Activated naive CD4-positive, alpha-beta T cell (primary cell): ENCODE data around the gene MCM10.
A peak's percentile ranks its signal among the peaks of the same experiment; 100 is the strongest.
"Not testable (repeated sequence)": the region's sequence is repeated elsewhere in the genome, so short reads cannot be mapped to it uniquely, and the experiment has no call there.

Experiments
- DNase-seq, 4 experiments: peaks; one replicate each; lab custom pipeline; 2025; lab: John Stamatoyannopoulos, UW

The MCM10 gene

DNA sequence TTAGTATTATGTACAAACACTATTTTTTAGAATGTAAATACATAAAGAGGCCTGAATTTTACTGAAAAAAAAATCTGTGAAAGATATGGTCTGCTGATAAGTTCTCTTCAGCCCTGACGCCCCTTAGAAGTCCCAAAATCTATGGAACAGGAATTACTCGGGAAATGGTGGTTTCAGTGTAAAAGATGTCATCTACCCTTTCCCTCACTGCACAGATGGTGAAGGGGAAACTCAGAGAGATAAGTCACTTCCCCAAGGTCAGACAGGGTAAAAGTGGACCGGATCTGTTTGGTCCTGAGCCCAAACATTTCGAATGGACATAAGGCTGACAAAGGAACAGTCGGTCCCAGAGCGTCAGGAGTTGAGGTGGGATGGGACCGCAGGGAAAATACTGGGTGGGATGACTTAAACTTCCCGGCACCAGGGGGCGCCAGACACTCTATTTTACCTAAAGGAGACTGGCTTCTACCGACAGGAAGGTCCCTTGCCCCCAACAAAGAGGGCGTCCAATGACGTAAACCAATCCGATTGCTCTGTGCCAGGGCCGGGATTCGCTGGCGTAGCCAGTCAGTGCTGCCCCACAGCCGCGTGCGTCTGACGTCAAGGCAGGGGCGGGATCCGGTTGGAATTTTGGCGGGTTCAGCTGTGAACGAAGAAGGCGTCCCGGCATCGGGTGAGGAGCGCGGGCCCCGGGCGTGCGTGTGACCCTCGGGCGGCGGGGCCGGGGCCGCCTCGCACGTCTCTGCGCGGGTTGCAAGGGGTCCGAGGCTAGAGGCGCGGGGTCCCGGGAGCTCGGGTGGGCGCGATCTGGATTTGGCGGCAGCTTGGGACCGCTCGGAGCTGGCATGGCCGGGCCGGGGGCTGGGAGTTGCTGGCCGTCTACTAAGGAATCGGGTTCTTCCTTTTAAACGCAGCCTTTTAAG lies at the start of gene MCM10:
Gene MCM10 (plus strand): TSS at position 625 of the 923 bp plus-strand sequence. CDS start 2,645 bp downstream, outside the sequence.
- peak; percentile 92 to 96 (median 93) for DNase-seq

DNA sequence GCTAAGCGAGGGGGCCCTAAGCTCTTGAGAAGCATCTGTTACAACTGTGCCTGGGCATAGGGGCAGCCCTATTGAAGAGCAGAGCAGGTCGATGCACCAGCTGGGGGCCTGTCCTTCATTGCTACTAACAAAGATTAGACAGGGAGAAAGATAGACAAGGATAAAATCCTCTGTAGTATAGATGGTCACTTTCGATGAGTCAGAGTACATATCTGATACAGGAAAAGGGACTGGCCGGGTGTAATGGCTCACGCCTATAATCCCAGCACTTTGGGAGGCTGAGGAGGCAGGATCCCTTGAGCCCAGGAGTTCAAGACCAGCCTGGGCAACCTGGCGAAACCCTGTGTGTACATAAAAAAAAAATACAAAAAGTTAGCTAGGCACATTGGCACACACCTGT lies 47.8 kb upstream of the MCM10 start:
- DNase-seq, result no peak

- DNase-seq, result no peak
Measured at GRCh38 chr10:13115832-13116803, 45.2 kb upstream of the MCM10 start.

GRCh38 chr10:13117841-13118783 lies 43.2 kb upstream of the MCM10 start:
- DNase-seq, result no peak

DNA sequence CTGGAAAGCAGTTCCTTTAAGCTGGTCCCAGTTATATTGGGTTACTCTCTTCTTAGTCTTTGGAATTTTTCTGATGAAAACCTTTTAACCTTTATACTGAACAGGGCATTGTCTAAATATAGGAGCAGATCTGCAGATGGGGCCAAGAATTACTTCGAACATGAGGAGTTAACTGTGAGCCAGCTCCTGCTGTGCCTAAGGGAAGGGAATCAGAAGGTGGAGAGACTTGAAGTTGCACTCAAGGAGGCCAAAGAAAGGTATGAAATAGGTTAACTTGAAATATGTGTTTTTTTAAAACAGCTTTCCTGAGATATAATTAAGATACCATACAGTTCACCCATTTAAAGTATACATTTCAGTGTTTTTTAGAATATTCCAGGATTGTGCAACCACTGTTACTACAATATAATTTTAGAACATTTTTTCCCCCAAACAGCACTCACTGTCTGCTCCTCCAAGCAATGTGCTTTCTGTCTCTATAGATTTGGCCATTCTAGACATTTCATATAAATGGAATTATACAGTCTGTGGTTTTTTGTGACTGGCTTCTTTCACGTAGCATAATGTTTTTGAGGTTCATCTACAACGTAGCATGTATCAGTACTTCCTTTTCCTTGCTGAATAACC lies 42.5 kb upstream of the MCM10 start:
- DNase-seq, result no peak

GRCh38 chr10:13120786-13121499 lies 40.4 kb upstream of the MCM10 start:
- no peak for DNase-seq

GRCh38 chr10:13121500-13121854 lies 39.9 kb upstream of the MCM10 start:
- no peak for DNase-seq

DNA sequence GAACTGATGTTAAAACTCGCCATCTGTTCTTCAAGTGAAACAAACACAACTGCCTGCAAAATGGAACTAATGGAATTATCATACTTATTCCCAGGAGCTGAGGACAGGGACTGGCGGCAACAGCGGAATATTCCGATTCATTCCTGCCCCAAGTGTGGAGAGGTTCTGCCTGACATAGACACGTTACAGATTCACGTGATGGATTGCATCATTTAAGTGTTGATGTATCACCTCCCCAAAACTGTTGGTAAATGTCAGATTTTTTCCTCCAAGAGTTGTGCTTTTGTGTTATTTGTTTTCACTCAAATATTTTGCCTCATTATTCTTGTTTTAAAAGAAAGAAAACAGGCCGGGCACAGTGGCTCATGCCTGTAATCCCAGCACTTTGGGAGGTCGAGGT lies 24.7 kb upstream of the MCM10 start:
- DNase-seq, result no peak

GRCh38 chr10:13139150-13139549 lies 22.2 kb upstream of the MCM10 start:
- DNase-seq, result no peak

- DNase-seq, result no peak
Measured at GRCh38 chr10:13139676-13140075, 21.7 kb upstream of the MCM10 start.

GRCh38 chr10:13140627-13141190 lies 20.6 kb upstream of the MCM10 start:
- DNase-seq, result no peak

GRCh38 chr10:13143766-13144165 lies 17.6 kb upstream of the MCM10 start:
- DNase-seq, result no peak

- DNase-seq, result no peak
Measured at GRCh38 chr10:13144814-13145213, 16.5 kb upstream of the MCM10 start.

DNA sequence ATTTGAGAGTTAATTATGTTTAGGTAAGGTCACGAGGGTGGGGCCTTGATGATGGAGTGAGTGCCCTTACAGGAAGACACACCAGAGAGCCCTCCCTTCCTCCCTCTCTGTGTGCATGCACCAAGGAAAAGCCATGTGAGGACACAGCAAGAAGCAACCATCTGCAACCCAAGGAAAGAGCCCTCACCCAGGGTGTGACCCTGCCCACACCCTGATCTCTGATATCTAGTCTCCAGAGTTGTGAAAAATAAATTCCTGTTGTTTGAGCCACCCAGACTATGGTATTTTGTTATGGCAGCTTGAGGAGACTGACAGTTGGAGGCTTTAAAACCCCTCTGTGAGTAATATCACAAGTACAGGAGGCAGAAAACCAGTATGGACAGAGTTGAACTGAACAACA lies 15.0 kb upstream of the MCM10 start:
- DNase-seq, result no peak

DNA sequence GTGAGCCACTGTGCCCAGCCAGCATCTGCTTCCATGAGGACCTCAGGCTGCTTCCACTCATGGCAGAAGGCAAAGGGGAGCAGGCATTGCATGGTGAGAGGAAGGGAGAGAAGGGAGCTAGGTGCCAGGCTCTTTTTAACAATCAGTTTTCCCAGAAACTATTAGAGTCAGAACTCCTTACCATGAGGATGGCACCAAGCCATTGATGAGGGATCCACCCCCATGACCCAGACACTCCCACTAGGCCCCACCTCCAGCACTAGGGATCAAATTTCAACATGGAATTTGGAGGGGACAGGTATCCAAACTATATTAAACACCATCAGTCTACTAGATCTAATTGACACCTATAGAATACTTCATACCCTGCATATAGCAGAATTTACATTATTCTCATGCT lies 14.2 kb upstream of the MCM10 start:
- no peak for DNase-seq

DNA sequence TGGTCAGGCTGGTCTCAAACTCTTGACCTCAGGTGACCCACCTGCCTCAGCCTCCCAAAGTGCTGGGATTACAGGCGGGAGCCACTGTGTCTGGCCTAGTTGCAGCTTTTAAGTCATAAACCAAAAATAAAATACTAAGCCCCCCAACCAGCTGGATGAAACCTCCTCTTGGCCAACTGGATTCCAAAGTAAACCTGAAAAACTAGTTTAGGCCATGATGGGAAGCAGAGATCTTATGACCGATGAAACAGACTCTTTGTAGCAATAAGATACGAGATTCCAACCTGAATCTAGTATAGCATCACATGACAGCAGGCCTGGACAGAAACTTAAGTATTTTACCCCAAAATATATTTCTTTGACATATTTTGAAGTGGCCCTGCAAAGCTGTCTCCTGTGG lies 9.1 kb upstream of the MCM10 start:
- no peak for DNase-seq

DNA sequence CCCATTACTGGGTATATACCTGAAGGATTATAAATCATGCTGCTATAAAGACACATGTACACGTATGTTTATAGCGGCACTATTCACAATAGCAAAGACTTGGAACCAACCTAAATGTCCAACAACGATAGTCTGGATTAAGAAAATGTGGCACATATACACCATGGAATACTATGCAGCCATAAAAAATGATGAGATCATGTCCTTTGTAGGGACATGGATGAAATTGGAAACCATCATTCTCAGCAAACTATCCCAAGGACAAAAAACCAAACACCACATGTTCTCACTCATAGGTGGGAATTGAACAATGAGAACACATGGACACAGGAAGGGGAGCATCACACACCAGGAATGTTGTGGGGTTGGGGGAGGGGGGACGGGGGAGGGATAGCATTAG lies 5.5 kb upstream of the MCM10 start:
- not testable (repeated sequence) for DNase-seq

DNA sequence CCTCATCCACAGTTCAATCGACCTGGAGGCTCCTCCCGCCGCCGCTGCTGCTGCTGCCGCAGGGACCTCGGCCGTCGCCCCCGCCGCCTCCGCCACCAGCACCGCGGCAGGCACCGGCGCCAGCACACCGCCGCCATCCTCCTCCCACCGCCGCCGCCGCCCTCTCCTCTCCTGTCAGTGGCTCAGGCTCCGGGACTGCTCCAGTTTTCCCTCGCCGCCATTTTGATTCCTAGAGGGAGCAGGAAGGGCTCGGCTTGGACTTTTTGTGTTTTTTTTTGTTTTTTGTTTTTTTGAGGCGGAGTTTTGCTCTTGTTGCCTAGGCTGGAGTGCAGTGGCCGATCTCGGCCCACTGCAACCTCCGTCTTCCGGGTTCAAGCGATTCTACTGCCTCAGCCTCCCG lies 3.0 kb upstream of the MCM10 start:
- peak in 1 of 4 experiments; percentile 14 for DNase-seq

GRCh38 chr10:13161857-13162271 lies 506 bp downstream of the MCM10 start:
- DNase-seq, result no peak

DNA sequence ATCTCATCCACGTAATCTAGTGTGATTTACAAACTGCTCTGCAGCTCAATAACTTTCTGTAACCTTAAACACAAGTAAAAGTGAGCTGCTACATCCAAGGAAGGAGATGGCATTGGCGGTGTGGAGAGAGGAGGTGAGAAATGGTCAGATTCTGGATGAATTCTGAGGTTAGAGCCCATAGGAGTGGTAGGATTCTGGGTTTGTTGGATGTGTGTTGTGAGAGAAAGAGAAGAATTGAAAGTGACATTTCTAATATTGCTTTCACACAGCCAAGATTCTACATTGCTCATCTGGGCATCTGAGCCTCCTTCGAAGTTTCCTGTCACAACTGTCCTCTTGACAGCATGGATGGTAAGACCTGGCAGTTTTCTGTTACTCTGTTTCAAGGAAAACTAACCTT lies 2.5 kb downstream of the MCM10 start:
- DNase-seq, result no peak
